GM23248 (cell line): ENCODE measurements around the gene FAM169A.

Experiments
- EZH2 ChIP-seq: fragments of 200-600 bp; sonication (generic); IDR thresholded peaks from 2 replicates; pipeline ENCODE4 v1.6.1; 2018; ENCODE audit warnings: antibody characterized with exemption, mild to moderate bottlenecking; ENCODE audit not compliant: insufficient read depth, poor library complexity, severe bottlenecking
- EZH2phosphoT487 ChIP-seq: fragments of 200-600 bp; sonication (generic); IDR thresholded peaks from 2 replicates; pipeline ENCODE4 v1.6.1; 2018; ENCODE audit warnings: antibody characterized with exemption, moderate library complexity, mild to moderate bottlenecking, low read depth; ENCODE audit not compliant: insufficient read depth

- no peak for TF ChIP-seq EZH2
- no peak for TF ChIP-seq EZH2phosphoT487
These were observed 49.3 kb downstream of the FAM169A start for GRCh38 chr5:74816875-74817274.
